Chondrocyte (in vitro differentiated cells): ENCODE results near the gene SEC14L5. TPM values are rescaled to one million over a fixed set of nuclear protein-coding genes. Genes with fewer than 3 reads are reported as not detected.

Experiments
- DNase-seq: peaks from one replicate; pipeline ENCODE4 v3.0.0; 2021; ENCODE audit warnings: mixed read lengths, low spot score
- H3K27ac Mint-ChIP-seq: one replicate; pipeline ENCODE4 v1.8.0; 2021; ENCODE audit warnings: mild to moderate bottlenecking, moderate library complexity, mixed read lengths; ENCODE audit not compliant: unreplicated experiment
- H3K27me3 Mint-ChIP-seq: 2 replicates; pipeline ENCODE4 v1.8.0; 2021; ENCODE audit warnings: low read depth, mixed read lengths
- H3K36me3 Mint-ChIP-seq: 2 replicates; pipeline ENCODE4 v1.8.0; 2021; ENCODE audit warnings: low read depth, mixed read lengths
- H3K4me1 Mint-ChIP-seq: 2 replicates; pipeline ENCODE4 v1.8.0; 2021; ENCODE audit warnings: low read depth, mild to moderate bottlenecking, mixed read lengths
- H3K4me3 Mint-ChIP-seq: one replicate; pipeline ENCODE4 v1.8.0; 2021; ENCODE audit warnings: mild to moderate bottlenecking, moderate library complexity, mixed read lengths; ENCODE audit not compliant: unreplicated experiment
- H3K9me3 Mint-ChIP-seq: 2 replicates; pipeline ENCODE4 v1.8.0; 2021; ENCODE audit warnings: low read depth, mixed read lengths
- total RNA-seq: library from RNA; stranded (reverse); gene quantifications from 3 replicates; pipeline ENCODE4 v1.2.1, GENCODE V29; 2021
- TF ChIP-seq, protein P1 (sequence below): fragments of 200-600 bp; sonication (generic); IDR thresholded peaks from 2 replicates; pipeline ENCODE4 v1.5.0; 2021; ENCODE audit warnings: antibody characterized with exemption, mild to moderate bottlenecking, moderate library complexity

The SEC14L5 gene
- total RNA-seq, 1 donor from 2014 or later: not detected

GRCh38 chr16:4981473-4981872 lies 23.3 kb downstream of the SEC14L5 start:
- no peaks in the 10 kb centered on the region for H3K36me3 Mint-ChIP-seq
- TF ChIP-seq, protein P1, sequence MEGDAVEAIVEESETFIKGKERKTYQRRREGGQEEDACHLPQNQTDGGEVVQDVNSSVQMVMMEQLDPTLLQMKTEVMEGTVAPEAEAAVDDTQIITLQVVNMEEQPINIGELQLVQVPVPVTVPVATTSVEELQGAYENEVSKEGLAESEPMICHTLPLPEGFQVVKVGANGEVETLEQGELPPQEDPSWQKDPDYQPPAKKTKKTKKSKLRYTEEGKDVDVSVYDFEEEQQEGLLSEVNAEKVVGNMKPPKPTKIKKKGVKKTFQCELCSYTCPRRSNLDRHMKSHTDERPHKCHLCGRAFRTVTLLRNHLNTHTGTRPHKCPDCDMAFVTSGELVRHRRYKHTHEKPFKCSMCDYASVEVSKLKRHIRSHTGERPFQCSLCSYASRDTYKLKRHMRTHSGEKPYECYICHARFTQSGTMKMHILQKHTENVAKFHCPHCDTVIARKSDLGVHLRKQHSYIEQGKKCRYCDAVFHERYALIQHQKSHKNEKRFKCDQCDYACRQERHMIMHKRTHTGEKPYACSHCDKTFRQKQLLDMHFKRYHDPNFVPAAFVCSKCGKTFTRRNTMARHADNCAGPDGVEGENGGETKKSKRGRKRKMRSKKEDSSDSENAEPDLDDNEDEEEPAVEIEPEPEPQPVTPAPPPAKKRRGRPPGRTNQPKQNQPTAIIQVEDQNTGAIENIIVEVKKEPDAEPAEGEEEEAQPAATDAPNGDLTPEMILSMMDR: no peak
- peaks cover 7% of the 10 kb centered on the region for H3K9me3 Mint-ChIP-seq

DNA sequence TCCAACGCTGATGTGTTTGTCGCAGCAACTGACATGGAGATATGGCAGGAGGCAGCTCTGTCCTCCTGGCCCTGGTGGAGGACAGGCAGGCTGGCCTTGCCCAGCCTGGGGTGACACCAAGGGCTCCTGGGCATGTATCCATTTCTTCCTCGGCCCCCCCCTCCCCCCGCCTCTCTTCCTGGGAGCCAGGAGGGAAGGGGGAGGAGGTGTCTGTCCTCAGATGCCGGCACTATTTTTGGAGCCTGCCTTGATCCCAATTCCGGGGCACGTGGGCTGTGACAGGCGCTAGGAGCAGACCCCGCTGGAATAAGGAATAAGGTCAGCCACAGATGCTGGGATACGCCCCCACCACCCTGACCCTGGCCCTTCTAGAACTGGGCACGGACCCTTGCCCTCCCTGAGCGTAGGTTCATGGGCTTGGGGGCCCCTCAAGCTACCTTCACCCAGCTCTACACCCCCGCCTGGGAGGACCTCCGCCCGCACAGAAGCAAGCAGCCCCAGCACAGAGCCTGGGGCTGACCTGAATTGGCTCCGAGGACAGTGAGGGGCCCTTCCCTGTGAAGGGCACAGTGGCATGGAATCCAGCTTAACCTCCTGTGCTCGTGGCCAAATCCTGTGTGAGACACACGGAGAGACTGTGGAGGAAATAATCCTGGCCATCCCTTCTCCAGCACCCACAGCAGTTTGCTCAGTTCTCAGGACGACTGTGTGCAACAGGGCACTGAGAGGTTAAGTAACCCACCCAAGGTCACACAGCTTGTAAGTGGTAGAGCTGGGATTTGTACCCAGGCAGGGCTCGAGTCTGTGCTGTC lies 24.1 kb downstream of the SEC14L5 start:
- TF ChIP-seq, protein P1: no peak
- peak; percentile 55 for DNase-seq
- Mint-ChIP-seq H3K27ac (no peak overlapping the region), H3K27me3 (peaks cover 35% of the 10 kb centered on the region), H3K4me1 (no peaks in the 10 kb centered on the region), H3K36me3 (no peaks in the 10 kb centered on the region), H3K4me3 (no peak overlapping the region), H3K9me3 (peaks cover 7% of the 10 kb centered on the region)

More at GRCh38 chr16:4981473-4981872, 23.3 kb downstream of the SEC14L5 start:
- H3K27ac Mint-ChIP-seq: no peak overlapping the region
- no peak overlapping the region for H3K4me3 Mint-ChIP-seq
- peaks cover 29% of the 10 kb centered on the region for H3K27me3 Mint-ChIP-seq
- no peaks in the 10 kb centered on the region for H3K4me1 Mint-ChIP-seq
- DNase-seq: peak; percentile 64

DNA sequence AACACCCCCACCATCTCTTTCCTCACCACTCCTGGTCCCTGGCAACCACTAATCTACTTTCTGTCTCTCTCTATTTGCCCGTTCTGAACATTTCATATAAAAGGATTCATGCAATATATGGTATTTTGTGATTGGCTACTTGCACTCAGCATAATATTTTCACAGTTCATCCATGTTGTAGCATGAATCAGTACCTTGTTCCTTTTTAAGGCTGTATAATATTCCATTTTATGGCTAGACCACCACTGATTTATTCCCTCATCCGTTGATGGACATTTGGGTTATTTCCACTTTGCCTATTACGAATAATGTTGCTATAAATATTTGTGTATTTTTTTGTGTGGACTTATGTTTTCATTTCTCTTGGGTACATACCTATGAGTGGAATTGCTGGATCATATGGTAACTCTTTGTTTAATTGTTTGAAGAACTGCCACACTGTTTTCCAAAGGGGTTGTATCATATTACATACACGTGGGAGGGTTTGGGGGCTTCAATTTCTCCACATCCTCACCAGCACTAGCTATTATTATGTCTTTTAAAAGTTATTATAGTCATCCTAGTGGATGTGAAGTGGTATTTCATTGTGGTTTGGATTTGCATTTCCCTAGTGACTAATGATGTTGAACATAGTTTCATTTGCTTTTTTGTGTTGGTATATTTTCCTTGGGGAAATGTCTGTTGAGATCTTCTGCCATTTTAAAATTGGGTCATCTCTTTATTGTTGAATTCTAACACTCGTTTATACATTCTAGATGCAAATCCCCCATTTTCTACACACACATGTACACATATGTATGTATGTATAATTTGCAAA lies 26.3 kb downstream of the SEC14L5 start:
- TF ChIP-seq, protein P1: peak; percentile 9
- Mint-ChIP-seq H3K36me3 (peaks cover 2% of the 10 kb centered on the region), H3K27ac (no peak overlapping the region), H3K9me3 (peaks cover 7% of the 10 kb centered on the region), H3K4me1 (no peaks in the 10 kb centered on the region), H3K27me3 (peaks cover 41% of the 10 kb centered on the region), H3K4me3 (no peak overlapping the region)
- no peak for DNase-seq

DNA sequence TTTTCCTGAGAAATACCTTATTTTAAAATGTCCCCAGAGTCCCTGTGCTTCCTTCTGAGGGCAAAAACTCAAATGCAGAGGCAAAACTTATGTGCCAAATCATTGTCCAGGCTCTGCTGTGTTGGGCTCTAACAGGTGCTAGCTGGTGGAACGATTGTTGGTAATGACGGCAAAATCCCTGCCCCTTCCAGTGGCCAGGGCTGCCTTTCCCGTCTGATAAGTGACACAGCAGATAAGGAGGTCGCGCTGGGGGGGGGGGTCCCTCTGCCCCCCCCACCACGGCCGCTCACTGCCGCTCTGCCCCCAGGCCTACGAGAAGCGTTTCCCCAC lies 29.1 kb downstream of the SEC14L5 start:
- Mint-ChIP-seq H3K4me3 (no peak overlapping the region), H3K27me3 (peaks cover 40% of the 10 kb centered on the region), H3K4me1 (no peaks in the 10 kb centered on the region)

More for the DNA sequence above, 29.1 kb downstream of the SEC14L5 start:
- DNase-seq: no peak
- H3K36me3 Mint-ChIP-seq: peaks cover 2% of the 10 kb centered on the region
- no peak overlapping the region for H3K27ac Mint-ChIP-seq
- H3K9me3 Mint-ChIP-seq: peaks cover 7% of the 10 kb centered on the region
- TF ChIP-seq, protein P1: no peak
